Dendritic cell treated with granulocyte-macrophage colony-stimulating factor and Interleukin-4, amounts not matched to agents 40 ng/mL and 50 ng/mL, for 4 days (primary cell): ENCODE data around the gene SLC36A3.
"Not testable (repeated sequence)": the region's sequence is repeated elsewhere in the genome, so short reads cannot be mapped to it uniquely, and the experiment has no call there.

Source experiments
- H3K27ac Mint-ChIP-seq: one replicate; pipeline ENCODE4 v1.8.0; 2022; ENCODE audit warnings: mild to moderate bottlenecking, mixed read lengths
- H3K27me3 Mint-ChIP-seq: one replicate; pipeline ENCODE4 v1.8.0; 2022; ENCODE audit warnings: mild to moderate bottlenecking, mixed read lengths
- H3K36me3 Mint-ChIP-seq: one replicate; pipeline ENCODE4 v1.8.0; 2022; ENCODE audit warnings: low read depth, mixed read lengths
- H3K4me1 Mint-ChIP-seq: one replicate; pipeline ENCODE4 v1.8.0; 2022; ENCODE audit warnings: low read depth, mixed read lengths
- H3K4me3 Mint-ChIP-seq: one replicate; pipeline ENCODE4 v1.8.0; 2022; ENCODE audit warnings: mild to moderate bottlenecking, moderate library complexity, mixed read lengths
- H3K9me3 Mint-ChIP-seq: one replicate; pipeline ENCODE4 v1.8.0; 2022; ENCODE audit warnings: mixed read lengths
- intact Hi-C: fragments of 100-400 bp; cut with micrococcal nuclease; formaldehyde crosslinking; loops from one replicate; pipeline ENCODE4 v1.15.0; 2022

The SLC36A3 gene

GRCh38 chr5:151264113-151264512 lies 39.5 kb downstream of the SLC36A3 start:
- intact Hi-C loops: no loop called here
- Mint-ChIP-seq H3K27ac (peak overlapping the region; percentile 71), H3K27me3 (no peaks in the 10 kb centered on the region), H3K4me3 (no peak overlapping the region), H3K9me3 (no peaks in the 10 kb centered on the region), H3K4me1 (peaks cover 41% of the 10 kb centered on the region), H3K36me3 (peaks cover 12% of the 10 kb centered on the region)

GRCh38 chr5:151262532-151262931 lies 41.0 kb downstream of the SLC36A3 start:
- Mint-ChIP-seq H3K9me3 (no peaks in the 10 kb centered on the region), H3K4me1 (peaks cover 57% of the 10 kb centered on the region), H3K36me3 (peaks cover 22% of the 10 kb centered on the region), H3K27me3 (no peaks in the 10 kb centered on the region), H3K27ac (no peak overlapping the region), H3K4me3 (no peak overlapping the region)
- intact Hi-C loops: no loop called here

GRCh38 chr5:151259931-151260330 lies 43.6 kb downstream of the SLC36A3 start:
- Mint-ChIP-seq H3K27me3 (no peaks in the 10 kb centered on the region), H3K27ac (peak overlapping the region; percentile 99), H3K36me3 (peaks cover 28% of the 10 kb centered on the region), H3K9me3 (no peaks in the 10 kb centered on the region), H3K4me3 (no peak overlapping the region), H3K4me1 (peaks cover 77% of the 10 kb centered on the region)
- intact Hi-C loops: loop anchor here (10.0 kb wide), 1 partner anchor 495 kb away; the partner anchor contains the start of gene ATOX1

- peak overlapping the region; percentile 40 for H3K4me3 Mint-ChIP-seq
- peaks cover 31% of the 10 kb centered on the region for H3K36me3 Mint-ChIP-seq
- H3K27ac Mint-ChIP-seq: peak overlapping the region; percentile 99
- H3K4me1 Mint-ChIP-seq: peaks cover 77% of the 10 kb centered on the region
- H3K27me3 Mint-ChIP-seq: no peaks in the 10 kb centered on the region
- no peaks in the 10 kb centered on the region for H3K9me3 Mint-ChIP-seq
- intact Hi-C loops: loop anchor here (10.0 kb wide), 1 partner anchor 496 kb away; the partner anchor contains the start of gene ATOX1
Measured at GRCh38 chr5:151258816-151259215, 44.8 kb downstream of the SLC36A3 start.

- H3K27ac Mint-ChIP-seq: peak overlapping the region; percentile 99
Measured at GRCh38 chr5:151258201-151258611, 45.4 kb downstream of the SLC36A3 start.

GRCh38 chr5:151257731-151258181 lies 45.8 kb downstream of the SLC36A3 start:
- H3K4me3 Mint-ChIP-seq: peak overlapping the region; percentile 62
- intact Hi-C loops: loop anchor here (10.0 kb wide), 1 partner anchor 497 kb away; the partner anchor contains the start of gene ATOX1
- H3K27me3 Mint-ChIP-seq: no peaks in the 10 kb centered on the region
- peaks cover 72% of the 10 kb centered on the region for H3K4me1 Mint-ChIP-seq
- peaks cover 39% of the 10 kb centered on the region for H3K36me3 Mint-ChIP-seq
- peak overlapping the region; percentile 99 for H3K27ac Mint-ChIP-seq
- no peaks in the 10 kb centered on the region for H3K9me3 Mint-ChIP-seq

More at GRCh38 chr5:151258201-151258611, 45.4 kb downstream of the SLC36A3 start:
- intact Hi-C loops: loop anchor here (10.0 kb wide), 1 partner anchor 497 kb away; the partner anchor contains the start of gene ATOX1
- H3K36me3 Mint-ChIP-seq: peaks cover 37% of the 10 kb centered on the region
- no peaks in the 10 kb centered on the region for H3K27me3 Mint-ChIP-seq
- H3K4me3 Mint-ChIP-seq: peak overlapping the region; percentile 62
- no peaks in the 10 kb centered on the region for H3K9me3 Mint-ChIP-seq
- peaks cover 76% of the 10 kb centered on the region for H3K4me1 Mint-ChIP-seq

- Mint-ChIP-seq H3K4me3 (peak overlapping the region; percentile 13), H3K36me3 (peaks cover 39% of the 10 kb centered on the region), H3K9me3 (no peaks in the 10 kb centered on the region), H3K27me3 (no peaks in the 10 kb centered on the region), H3K27ac (peak overlapping the region; percentile 99), H3K4me1 (peaks cover 67% of the 10 kb centered on the region)
- intact Hi-C loops: loop anchor here (10.0 kb wide), 1 partner anchor 499 kb away; the partner anchor contains the start of gene ATOX1
Measured at GRCh38 chr5:151255621-151256286, 47.8 kb downstream of the SLC36A3 start.

GRCh38 chr5:151254990-151255389 lies 48.6 kb downstream of the SLC36A3 start:
- H3K36me3 Mint-ChIP-seq: peaks cover 36% of the 10 kb centered on the region
- H3K9me3 Mint-ChIP-seq, H3K4me3 Mint-ChIP-seq, H3K27me3 Mint-ChIP-seq: not testable (repeated sequence)
- peaks cover 70% of the 10 kb centered on the region for H3K4me1 Mint-ChIP-seq
- intact Hi-C loops: loop anchor here (10.0 kb wide), 1 partner anchor 500 kb away; the partner anchor contains the start of gene ATOX1
- H3K27ac Mint-ChIP-seq: peak overlapping the region; percentile 99

- Mint-ChIP-seq H3K27ac (peak overlapping the region; percentile 99), H3K4me3 (peak overlapping the region; percentile 98), H3K9me3 (no peaks in the 10 kb centered on the region), H3K4me1 (peaks cover 66% of the 10 kb centered on the region), H3K27me3 (no peaks in the 10 kb centered on the region), H3K36me3 (peaks cover 31% of the 10 kb centered on the region)
- intact Hi-C loops: loop anchor here (10.0 kb wide), 1 partner anchor 500 kb away; the partner anchor contains the start of gene ATOX1
Measured at GRCh38 chr5:151254556-151254955, 49.0 kb downstream of the SLC36A3 start.

- H3K27me3 Mint-ChIP-seq: no peaks in the 10 kb centered on the region
- peaks cover 21% of the 10 kb centered on the region for H3K36me3 Mint-ChIP-seq
- H3K9me3 Mint-ChIP-seq: no peaks in the 10 kb centered on the region
- intact Hi-C loops: loop anchor here (2.0 to 10.0 kb wide), 3 partner anchors 17 to 501 kb away; partner anchors contain the start of gene ATOX1
- H3K27ac Mint-ChIP-seq: peak overlapping the region; percentile 93
- H3K4me3 Mint-ChIP-seq: peak overlapping the region; percentile 98
- peaks cover 56% of the 10 kb centered on the region for H3K4me1 Mint-ChIP-seq
Measured at GRCh38 chr5:151253605-151253950, 50.0 kb downstream of the SLC36A3 start.

- no peaks in the 10 kb centered on the region for H3K27me3 Mint-ChIP-seq
- H3K9me3 Mint-ChIP-seq: no peaks in the 10 kb centered on the region
- H3K4me3 Mint-ChIP-seq: peak within 1 kb of the TSS; percentile 98
- peaks cover 20% of the 10 kb centered on the region for H3K36me3 Mint-ChIP-seq
- peak within 1 kb of the TSS; percentile 93 for H3K27ac Mint-ChIP-seq
- peaks cover 50% of the 10 kb centered on the region for H3K4me1 Mint-ChIP-seq
- intact Hi-C loops: loop anchor here (2.0 to 10.0 kb wide), 3 partner anchors 18 to 502 kb away; partner anchors contain the start of gene ATOX1
Measured at GRCh38 chr5:151252762-151253604, 50.6 kb downstream of the SLC36A3 start, which contains the start of gene GM2A. Gene GM2A, plus strand, starts transcription at chr5:151253185. Its CDS starts 32 bp downstream, at chr5:151253217.

- Mint-ChIP-seq H3K4me3 (no peak overlapping the region), H3K36me3 (peaks cover 11% of the 10 kb centered on the region), H3K9me3 (no peaks in the 10 kb centered on the region), H3K4me1 (peaks cover 37% of the 10 kb centered on the region), H3K27me3 (no peaks in the 10 kb centered on the region), H3K27ac (peak overlapping the region; percentile 93)
- intact Hi-C loops: loop anchor here (2.0 to 10.0 kb wide), 3 partner anchors 19 to 503 kb away; partner anchors contain the start of gene ATOX1
Measured at GRCh38 chr5:151251621-151252020, 51.9 kb downstream of the SLC36A3 start.

- peaks cover 34% of the 10 kb centered on the region for H3K4me1 Mint-ChIP-seq
- intact Hi-C loops: loop anchor here (10.0 kb wide), 1 partner anchor 504 kb away; the partner anchor contains the start of gene ATOX1
- H3K9me3 Mint-ChIP-seq: no peaks in the 10 kb centered on the region
- peaks cover 11% of the 10 kb centered on the region for H3K36me3 Mint-ChIP-seq
- H3K27ac Mint-ChIP-seq: no peak overlapping the region
- no peaks in the 10 kb centered on the region for H3K27me3 Mint-ChIP-seq
- H3K4me3 Mint-ChIP-seq: no peak overlapping the region
Measured at GRCh38 chr5:151251001-151251551, 52.5 kb downstream of the SLC36A3 start.
